Lung (tissue), 12 donors: Measurements from ENCODE around the gene FAM131C. TPM values are rescaled to one million over a fixed set of nuclear protein-coding genes. Genes with fewer than 3 reads are reported as not detected.

Experiments used
- ATAC-seq: fragments of 200-7000 bp; cut with Tn5 transposase; one replicate; pipeline ENCODE4 v1.9.1; 2020; ENCODE audit warnings: moderate number of reproducible peaks; ENCODE audit not compliant: insufficient read depth, low FRiP score
- DNase-seq, 3 donors: peaks; one replicate each; pipeline ENCODE4 v3.0.0-alpha.2; 2013 to 2017
- H3K27ac ChIP-seq, 2 donors: one replicate each; pipeline ENCODE4 v1.5.1; 2013; ENCODE audit warnings: mild to moderate bottlenecking in 2 of 2, moderate library complexity in 2 of 2, control low read depth in 1 of 2, inconsistent platforms in 1 of 2, low read depth in 1 of 2, low read length in 1 of 2
- H3K27me3 ChIP-seq, 3 donors: one replicate each; pipeline ENCODE4 v1.5.1; 2013; ENCODE audit warnings: low read length in 2 of 3; ENCODE audit not compliant: control insufficient read depth in 3 of 3, insufficient read depth in 3 of 3
- H3K36me3 ChIP-seq, 4 donors: one replicate each; pipeline ENCODE4 v1.5.1; 2013; ENCODE audit warnings: low read length in 4 of 4, mild to moderate bottlenecking in 1 of 4, moderate library complexity in 1 of 4; ENCODE audit not compliant: control insufficient read depth in 4 of 4, insufficient read depth in 4 of 4
- H3K4me1 ChIP-seq, 5 donors: one replicate each; pipeline ENCODE4 v1.5.1; 2013; ENCODE audit warnings: low read length in 5 of 5, mild to moderate bottlenecking in 2 of 5, moderate library complexity in 1 of 5; ENCODE audit not compliant: control insufficient read depth in 5 of 5, insufficient read depth in 5 of 5
- H3K4me3 ChIP-seq: one replicate; pipeline ENCODE4 v1.5.1; 2013; ENCODE audit warnings: mild to moderate bottlenecking, control low read depth, moderate library complexity
- H3K9ac ChIP-seq, 2 donors: one replicate each; pipeline ENCODE4 v1.5.1; 2013; ENCODE audit warnings: low read length in 2 of 2, control low read depth in 1 of 2; ENCODE audit not compliant: insufficient read depth in 1 of 2
- H3K9me3 ChIP-seq, 4 donors: one replicate each; pipeline ENCODE4 v1.5.1; 2013; ENCODE audit warnings: low read length in 3 of 4, mild to moderate bottlenecking in 1 of 4, moderate library complexity in 1 of 4; ENCODE audit not compliant: control insufficient read depth in 4 of 4, insufficient read depth in 3 of 4
- WGBS, 2 donors: extraction: QIAGEN DNeasy Blood & Tissue Kit; methylation state at CpG; one replicate each; pipeline ENCODE4 v1.1.7; 2013; 5-methylcytosine and 5-hydroxymethylcytosine counted together
- polyA plus RNA-seq, 2 donors: library from polyadenylated mRNA; stranded (reverse); fragments of 200-250 nt; gene quantifications; one replicate each; pipeline ENCODE4 v1.2.1, GENCODE V29; 2013
- total RNA-seq, 2 donors: library from RNA; depleted of rRNA in 1 of 2; stranded (reverse); fragments of >200 nt in 1 of 2; gene quantifications; one replicate each; pipeline ENCODE4 v1.2.1, GENCODE V29; 2014 to 2021
- TF ChIP-seq, protein P1 (sequence below): IDR thresholded peaks from 2 replicates; pipeline ENCODE4 v1.5.1; 2012; ENCODE audit warnings: mild to moderate bottlenecking; ENCODE audit errors: control extremely low read depth, extremely low read depth
- donor health status: control.
- donor health status: control.
- donor health status: Bipolar disorder and iron deficiency.
- donor health status: healthy.
- donor health status: DM: yes; HTN: yes; CAD: no.

The FAM131C gene
- total and polyA plus RNA-seq, 4 donors = not detected

- 95% methylated on average over 9 of the region's 9 CpGs for WGBS, 2 donors
- no peak overlapping the region for H3K27ac ChIP-seq
- TF ChIP-seq, protein P1, sequence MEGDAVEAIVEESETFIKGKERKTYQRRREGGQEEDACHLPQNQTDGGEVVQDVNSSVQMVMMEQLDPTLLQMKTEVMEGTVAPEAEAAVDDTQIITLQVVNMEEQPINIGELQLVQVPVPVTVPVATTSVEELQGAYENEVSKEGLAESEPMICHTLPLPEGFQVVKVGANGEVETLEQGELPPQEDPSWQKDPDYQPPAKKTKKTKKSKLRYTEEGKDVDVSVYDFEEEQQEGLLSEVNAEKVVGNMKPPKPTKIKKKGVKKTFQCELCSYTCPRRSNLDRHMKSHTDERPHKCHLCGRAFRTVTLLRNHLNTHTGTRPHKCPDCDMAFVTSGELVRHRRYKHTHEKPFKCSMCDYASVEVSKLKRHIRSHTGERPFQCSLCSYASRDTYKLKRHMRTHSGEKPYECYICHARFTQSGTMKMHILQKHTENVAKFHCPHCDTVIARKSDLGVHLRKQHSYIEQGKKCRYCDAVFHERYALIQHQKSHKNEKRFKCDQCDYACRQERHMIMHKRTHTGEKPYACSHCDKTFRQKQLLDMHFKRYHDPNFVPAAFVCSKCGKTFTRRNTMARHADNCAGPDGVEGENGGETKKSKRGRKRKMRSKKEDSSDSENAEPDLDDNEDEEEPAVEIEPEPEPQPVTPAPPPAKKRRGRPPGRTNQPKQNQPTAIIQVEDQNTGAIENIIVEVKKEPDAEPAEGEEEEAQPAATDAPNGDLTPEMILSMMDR = no peak
- H3K9ac ChIP-seq = no peak overlapping the region
- no peaks in the 10 kb centered on the region for H3K9me3 ChIP-seq
- no peak overlapping the region for H3K4me3 ChIP-seq
- no peaks in the 10 kb centered on the region for H3K36me3 ChIP-seq
- H3K4me1 ChIP-seq = peaks cover 0 to 3% (median 0%) of the 10 kb centered on the region in 5 donors
- no peaks in the 10 kb centered on the region for H3K27me3 ChIP-seq
- ATAC-seq (no peak), DNase-seq (no peak)
Measured at GRCh38 chr1:16092923-16093511, 19.6 kb upstream of the FAM131C start.

DNA sequence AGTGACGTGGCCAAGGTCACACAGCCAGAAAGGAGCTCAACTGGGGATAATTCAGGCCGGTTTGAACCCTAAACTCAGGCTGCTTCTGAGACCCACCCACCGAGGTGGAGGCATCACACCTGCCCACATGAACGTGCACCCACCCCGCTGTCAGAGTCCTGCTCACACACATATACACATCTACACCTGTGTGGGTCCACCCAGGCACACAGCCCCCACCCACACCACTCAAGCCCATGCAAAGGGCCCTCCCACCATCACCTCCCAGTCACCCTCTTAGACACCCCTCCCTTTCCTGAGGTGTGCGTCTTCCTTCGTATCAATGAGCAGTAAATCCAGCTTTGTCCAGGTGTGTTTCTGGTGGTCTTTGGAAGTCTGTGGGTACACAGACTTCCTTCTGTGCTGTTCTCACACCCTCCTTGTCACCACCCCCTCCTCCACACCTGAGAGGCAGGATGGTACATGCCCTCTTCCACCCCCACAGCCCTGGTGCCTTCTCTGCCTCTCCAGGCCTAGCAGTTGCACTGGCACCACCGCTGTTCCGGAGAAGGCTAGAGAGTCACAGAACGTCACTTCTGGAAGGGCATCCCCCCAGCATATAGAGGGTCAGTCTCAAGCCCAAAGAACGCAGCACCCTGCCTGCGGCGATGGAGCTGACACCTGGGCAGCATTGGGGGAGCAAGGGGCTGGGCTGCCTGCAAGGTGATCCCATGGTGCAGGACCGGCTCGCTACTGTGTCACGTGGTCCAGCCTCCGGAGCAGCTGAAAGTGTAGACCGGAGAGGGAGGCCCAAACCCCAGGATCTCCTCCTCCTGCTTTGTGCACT, 18.9 kb upstream of the FAM131C start:
- Histone ChIP-seq H3K9ac (no peak overlapping the region), H3K4me3 (no peak overlapping the region), H3K4me1 (peaks cover 0 to 7% (median 0%) of the 10 kb centered on the region in 5 donors), H3K9me3 (no peaks in the 10 kb centered on the region), H3K27me3 (no peaks in the 10 kb centered on the region), H3K27ac (no peak overlapping the region), H3K36me3 (no peaks in the 10 kb centered on the region)
- 89 to 90% methylated on average over 18 of the region's 18 CpGs for WGBS, 2 donors
- TF ChIP-seq, protein P1 = no peak
- ATAC-seq (no peak), DNase-seq (no peak)

- WGBS, 2 donors = 79 to 89% methylated on average over 8 of the region's 8 CpGs
- H3K9ac ChIP-seq = no peak overlapping the region
- no peaks in the 10 kb centered on the region for H3K9me3 ChIP-seq
- H3K4me1 ChIP-seq = peaks cover 0 to 7% (median 0%) of the 10 kb centered on the region in 5 donors
- H3K4me3 ChIP-seq = no peak overlapping the region
- H3K36me3 ChIP-seq = no peaks in the 10 kb centered on the region
- H3K27ac ChIP-seq = no peak overlapping the region
- TF ChIP-seq, protein P1 = no peak
- DNase-seq (no peak), ATAC-seq (no peak)
- H3K27me3 ChIP-seq = no peaks in the 10 kb centered on the region
Measured at GRCh38 chr1:16091296-16091695, 17.8 kb upstream of the FAM131C start.
